Ascending aorta (tissue), 2 donors: Measurements from ENCODE around the gene TPCN2. TPM values are rescaled to one million over a fixed set of nuclear protein-coding genes. Genes with fewer than 3 reads are reported as not detected.

Experiments
- DNase-seq, 2 donors: peaks; one replicate each; pipeline ENCODE4 v3.0.0-alpha.2; 2019; ENCODE audit warnings: low spot score in 2 of 2
- H3K27ac ChIP-seq, 2 donors: fragments of 200-600 bp; sonication (generic); one replicate each; pipeline ENCODE4 v1.5.1; 2016 to 2017; ENCODE audit warnings: mild to moderate bottlenecking in 1 of 2
- H3K27me3 ChIP-seq: fragments of 200-600 bp; sonication (generic); one replicate; pipeline ENCODE4 v1.5.1; 2017
- H3K36me3 ChIP-seq, 2 donors: fragments of 200-600 bp; sonication (generic); one replicate each; pipeline ENCODE4 v1.5.1; 2016
- H3K4me1 ChIP-seq, 2 donors: fragments of 200-600 bp; sonication (generic); one replicate each; pipeline ENCODE4 v1.5.1; 2016 to 2017; ENCODE audit warnings: mild to moderate bottlenecking in 1 of 2
- H3K4me3 ChIP-seq, 2 donors: fragments of 200-600 bp; sonication (generic); one replicate each; pipeline ENCODE4 v1.5.1; 2016 to 2017; ENCODE audit warnings: mild to moderate bottlenecking in 1 of 2
- H3K9me3 ChIP-seq, 2 donors: fragments of 200-600 bp; sonication (generic); one replicate each; pipeline ENCODE4 v1.5.1; 2016
- intact Hi-C: fragments of 100-400 bp; cut with DNase I; formaldehyde crosslinking; loops from one replicate; pipeline ENCODE4 v1.15.1; 2023
- total RNA-seq: library from RNA; depleted of rRNA; stranded (reverse); fragments of >200 nt; gene quantifications from one replicate; pipeline ENCODE4 v1.1.0, GENCODE V29; 2016
- TF ChIP-seq, protein P1 (sequence below), 3 experiments: fragments of 200-600 bp in 2 of 3; fragments of 450-650 bp in 1 of 3; sonication (generic) in 2 of 3; IDR thresholded peaks; one replicate each; pipeline ENCODE4 v1.5.1; 2016 to 2019; ENCODE audit warnings: antibody characterized with exemption in 3 of 3, mild to moderate bottlenecking in 1 of 3, moderate library complexity in 1 of 3

The TPCN2 gene
- total RNA-seq, 1 donor from 2014 or later = 24.9 TPM

GRCh38 chr11:69060806-69061712, 12.3 kb downstream of the TPCN2 start:
- TF ChIP-seq, protein P1, sequence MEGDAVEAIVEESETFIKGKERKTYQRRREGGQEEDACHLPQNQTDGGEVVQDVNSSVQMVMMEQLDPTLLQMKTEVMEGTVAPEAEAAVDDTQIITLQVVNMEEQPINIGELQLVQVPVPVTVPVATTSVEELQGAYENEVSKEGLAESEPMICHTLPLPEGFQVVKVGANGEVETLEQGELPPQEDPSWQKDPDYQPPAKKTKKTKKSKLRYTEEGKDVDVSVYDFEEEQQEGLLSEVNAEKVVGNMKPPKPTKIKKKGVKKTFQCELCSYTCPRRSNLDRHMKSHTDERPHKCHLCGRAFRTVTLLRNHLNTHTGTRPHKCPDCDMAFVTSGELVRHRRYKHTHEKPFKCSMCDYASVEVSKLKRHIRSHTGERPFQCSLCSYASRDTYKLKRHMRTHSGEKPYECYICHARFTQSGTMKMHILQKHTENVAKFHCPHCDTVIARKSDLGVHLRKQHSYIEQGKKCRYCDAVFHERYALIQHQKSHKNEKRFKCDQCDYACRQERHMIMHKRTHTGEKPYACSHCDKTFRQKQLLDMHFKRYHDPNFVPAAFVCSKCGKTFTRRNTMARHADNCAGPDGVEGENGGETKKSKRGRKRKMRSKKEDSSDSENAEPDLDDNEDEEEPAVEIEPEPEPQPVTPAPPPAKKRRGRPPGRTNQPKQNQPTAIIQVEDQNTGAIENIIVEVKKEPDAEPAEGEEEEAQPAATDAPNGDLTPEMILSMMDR (IDR thresholded peaks at IDR 0.05) = no peak
- peaks cover 48 to 64% of the 10 kb centered on the region in 2 donors for H3K36me3 ChIP-seq
- no peak for DNase-seq
- no peaks in the 10 kb centered on the region for H3K9me3 ChIP-seq
- H3K4me3 ChIP-seq = no peak overlapping the region
- H3K27me3 ChIP-seq = no peaks in the 10 kb centered on the region
- intact Hi-C loops = no loop called here
- H3K4me1 ChIP-seq = no peaks in the 10 kb centered on the region
- no peak overlapping the region for H3K27ac ChIP-seq

GRCh38 chr11:69061713-69062053, 13.0 kb downstream of the TPCN2 start:
- no peaks in the 10 kb centered on the region for H3K27me3 ChIP-seq
- H3K27ac ChIP-seq = no peak overlapping the region
- no peak overlapping the region for H3K4me3 ChIP-seq
- H3K4me1 ChIP-seq = no peaks in the 10 kb centered on the region
- DNase-seq = no peak
- TF ChIP-seq, protein P1 (IDR thresholded peaks at IDR 0.05) = no peak
- H3K9me3 ChIP-seq = no peaks in the 10 kb centered on the region
- peaks cover 47 to 68% of the 10 kb centered on the region in 2 donors for H3K36me3 ChIP-seq
- intact Hi-C loops = no loop called here

DNA sequence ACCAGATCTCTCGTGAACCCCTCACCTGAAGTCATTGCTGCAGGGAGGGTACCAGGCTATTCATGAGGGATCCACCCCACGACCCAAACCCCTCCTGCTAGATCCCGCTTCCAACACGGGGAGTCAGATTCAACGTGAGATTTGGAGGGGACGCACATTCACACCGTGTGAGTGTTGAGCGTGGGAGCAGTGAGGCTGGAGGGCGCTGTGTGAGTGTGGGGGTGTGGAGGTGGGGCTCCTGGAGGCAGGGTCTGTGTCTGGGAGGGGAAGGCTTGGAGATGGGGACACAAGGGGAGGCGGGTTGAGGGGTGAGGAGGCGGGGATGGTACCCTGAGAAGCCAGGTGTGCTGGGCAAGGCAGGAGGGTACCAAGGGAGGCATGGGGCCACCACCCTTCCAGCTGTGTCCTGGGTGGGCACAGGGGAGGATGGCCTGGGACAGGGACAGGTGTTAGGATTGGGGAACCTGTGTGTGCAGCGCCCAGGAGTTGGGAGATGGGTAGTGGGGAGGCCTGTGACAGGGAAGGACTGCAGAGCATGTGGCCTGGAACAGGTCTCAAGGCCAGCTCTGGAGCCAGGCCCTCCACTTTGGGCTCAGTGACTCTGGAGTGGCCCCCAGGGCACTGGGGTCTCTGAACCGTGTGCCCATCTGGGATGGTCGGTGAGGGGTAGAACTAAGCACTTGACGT, 13.6 kb downstream of the TPCN2 start:
- Histone ChIP-seq H3K4me3 (no peak overlapping the region), H3K36me3 (peaks cover 49 to 71% of the 10 kb centered on the region in 2 donors), H3K27ac (no peak overlapping the region), H3K9me3 (no peaks in the 10 kb centered on the region), H3K4me1 (no peaks in the 10 kb centered on the region), H3K27me3 (no peaks in the 10 kb centered on the region)
- no peak for DNase-seq
- intact Hi-C loops = no loop called here
- TF ChIP-seq, protein P1 (IDR thresholded peaks at IDR 0.05) = no peak

DNA sequence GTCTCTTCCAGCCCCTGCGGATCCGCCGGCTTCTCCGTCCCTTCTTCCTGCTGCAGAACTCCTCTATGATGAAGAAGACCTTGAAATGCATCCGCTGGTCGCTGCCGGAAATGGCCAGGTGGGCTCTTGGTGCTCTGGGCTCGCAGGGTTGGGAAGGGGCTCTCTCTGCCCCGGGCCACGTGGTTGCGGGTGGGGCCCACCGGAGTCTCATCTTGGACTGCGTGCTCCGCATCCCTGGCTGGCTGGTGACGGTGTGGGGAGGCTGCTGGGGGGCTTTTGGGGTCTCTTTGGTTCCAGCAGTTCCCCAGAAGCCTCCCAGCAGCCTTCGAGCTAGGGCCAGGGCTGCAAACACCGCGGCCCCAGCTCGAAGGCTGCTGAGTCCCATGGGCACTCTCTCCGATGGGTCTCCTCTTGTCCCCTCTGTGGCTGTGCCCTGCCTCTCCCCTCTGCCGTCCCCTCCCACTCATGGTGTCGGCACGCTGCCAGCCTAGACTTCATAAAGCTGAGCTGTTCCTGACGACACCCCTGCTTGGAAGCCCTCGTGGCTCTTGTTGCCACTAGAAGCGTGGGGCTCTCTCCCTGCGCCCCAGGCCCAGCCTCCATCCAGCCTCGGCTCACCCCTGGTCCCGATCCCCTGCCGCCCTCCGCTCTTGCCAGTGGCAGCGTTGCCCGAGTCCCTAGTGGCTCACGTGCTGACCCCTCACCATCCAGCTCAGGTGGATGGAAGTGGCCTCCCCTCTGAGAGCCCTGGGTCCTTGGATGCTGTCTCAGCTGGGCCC, 14.3 kb downstream of the TPCN2 start:
- intact Hi-C loops = no loop called here
- no peak overlapping the region for H3K27ac ChIP-seq
- peaks cover 48 to 69% of the 10 kb centered on the region in 2 donors for H3K36me3 ChIP-seq
- no peaks in the 10 kb centered on the region for H3K9me3 ChIP-seq
- no peak for DNase-seq
- no peaks in the 10 kb centered on the region for H3K27me3 ChIP-seq
- H3K4me3 ChIP-seq = no peak overlapping the region
- H3K4me1 ChIP-seq = no peaks in the 10 kb centered on the region
- TF ChIP-seq, protein P1 (IDR thresholded peaks at IDR 0.05) = no peak

- H3K4me1 ChIP-seq = no peaks in the 10 kb centered on the region
- H3K36me3 ChIP-seq = peaks cover 43 to 63% of the 10 kb centered on the region in 2 donors
- H3K9me3 ChIP-seq = no peaks in the 10 kb centered on the region
- intact Hi-C loops = no loop called here
- H3K4me3 ChIP-seq = no peak overlapping the region
- no peak overlapping the region for H3K27ac ChIP-seq
- TF ChIP-seq, protein P1 (IDR thresholded peaks at IDR 0.05) = no peak
- no peak for DNase-seq
- no peaks in the 10 kb centered on the region for H3K27me3 ChIP-seq
Observed at GRCh38 chr11:69063652-69064260, 15.0 kb downstream of the TPCN2 start.
